ENCODE measurements around the gene C2. TPM values are rescaled to one million over a fixed set of nuclear protein-coding genes. Genes with fewer than 3 reads are reported as not detected.
"Not testable (repeated sequence)": the region's sequence is repeated elsewhere in the genome, so short reads cannot be mapped to it uniquely, and the experiment has no call there.

Gene C2
- total and polyA plus RNA-seq, 10 donors = 17.2 to 173 (median 69.5) TPM

- no peak for TF ChIP-seq POLR2AphosphoS5 (IDR thresholded peaks at IDR 0.05)
- no peak for TF ChIP-seq POLR2A (IDR thresholded peaks at IDR 0.05)
- TF ChIP-seq CTCF (IDR thresholded peaks at IDR 0.05 in 8 of 11, conservative IDR thresholded peaks at IDR 0.05 in 3 of 11) = no peak
These were observed 1.1 kb downstream of the C2 start for GRCh38 chr6:31928672-31928939.

GRCh38 chr6:31930962-31931361 is 3.4 kb downstream of the C2 start:
- H3K4me1 ChIP-seq = peaks cover 0 to 28% (median 0%) of the 10 kb centered on the region in 6 donors
- no peaks in the 10 kb centered on the region for H3K9me3 ChIP-seq
- DNase-seq = no peak
- H3K4me3 ChIP-seq = no peak overlapping the region
- no peaks in the 10 kb centered on the region for H3K27me3 ChIP-seq (replicated peaks in 1 of 7)
- H3K36me3 ChIP-seq = peaks cover 0 to 14% (median 0%) of the 10 kb centered on the region in 6 donors
- intact Hi-C loops (cut with DNase I; ENCODE audit: low total_unique reads) = no loop called here
- TF ChIP-seq CTCF (IDR thresholded peaks at IDR 0.05 in 8 of 11, conservative IDR thresholded peaks at IDR 0.05 in 3 of 11) (no peak), POLR2A (IDR thresholded peaks at IDR 0.05) (no peak), POLR2AphosphoS5 (IDR thresholded peaks at IDR 0.05) (no peak)
- H3K27ac ChIP-seq = no peak overlapping the region
- WGBS, 5 donors = 83 to 97% (median 90%) methylated on average over 1 of the region's 1 CpG

More at GRCh38 chr6:31928672-31928939, 1.1 kb downstream of the C2 start:
- Histone ChIP-seq H3K4me3 (peak overlapping the region in 4 of 8 donors; percentile 17 to 62 (median 30)), H3K4me1 (peaks cover 0 to 28% (median 0%) of the 10 kb centered on the region in 6 donors), H3K27me3 (replicated peaks in 1 of 7) (no peaks in the 10 kb centered on the region), H3K27ac (peak overlapping the region in 3 of 8 donors; percentile 29 to 79 (median 69)), H3K9me3 (no peaks in the 10 kb centered on the region), H3K36me3 (peaks cover 0 to 1% (median 0%) of the 10 kb centered on the region in 6 donors)
- intact Hi-C loops (cut with DNase I; ENCODE audit: low total_unique reads) = no loop called here
- peak; percentile 20 for DNase-seq
- WGBS, 5 donors = 76 to 90% (median 88%) methylated on average over 8 to 9 of the region's 9 CpGs

- 89 to 96% (median 93%) methylated on average over 2 to 32 of the region's 32 CpGs; no CpG with 5 or more reads in 1 of the 5 donors for WGBS, 5 donors
- H3K27ac ChIP-seq; intact Hi-C loops (cut with DNase I; ENCODE audit: low total_unique reads); H3K27me3 ChIP-seq (replicated peaks in 1 of 7); H3K4me3 ChIP-seq; H3K9me3 ChIP-seq: not testable (repeated sequence)
- peak; percentile 13 for DNase-seq
- Histone ChIP-seq H3K36me3 (peaks cover 0 to 17% (median 0%) of the 10 kb centered on the region in 6 donors), H3K4me1 (peaks cover 0 to 22% (median 0%) of the 10 kb centered on the region in 6 donors)
These were observed 4.6 kb downstream of the C2 start for GRCh38 chr6:31932137-31932536.

GRCh38 chr6:31933537-31933936 is 6.0 kb downstream of the C2 start:
- Histone ChIP-seq H3K9me3 (no peaks in the 10 kb centered on the region), H3K27ac (no peak overlapping the region), H3K4me3 (no peak overlapping the region), H3K36me3 (peaks cover 0 to 22% (median 0%) of the 10 kb centered on the region in 6 donors), H3K4me1 (peaks cover 0 to 13% (median 0%) of the 10 kb centered on the region in 6 donors), H3K27me3 (replicated peaks in 1 of 7) (no peaks in the 10 kb centered on the region)
- 76 to 90% (median 89%) methylated on average over 5 to 19 of the region's 19 CpGs for WGBS, 5 donors
- TF ChIP-seq CTCF (IDR thresholded peaks at IDR 0.05 in 8 of 11, conservative IDR thresholded peaks at IDR 0.05 in 3 of 11) = no peak
- no peak for TF ChIP-seq POLR2A (IDR thresholded peaks at IDR 0.05)
- no peak for TF ChIP-seq POLR2AphosphoS5 (IDR thresholded peaks at IDR 0.05)
- peak; percentile 67 for DNase-seq
- intact Hi-C loops (cut with DNase I; ENCODE audit: low total_unique reads) = no loop called here

GRCh38 chr6:31935021-31935420 is 7.5 kb downstream of the C2 start:
- H3K9me3 ChIP-seq = no peaks in the 10 kb centered on the region
- H3K4me1 ChIP-seq = no peaks in the 10 kb centered on the region
- no peak overlapping the region for H3K4me3 ChIP-seq
- peaks cover 0 to 36% (median 0%) of the 10 kb centered on the region in 6 donors for H3K36me3 ChIP-seq
- DNase-seq = peak; percentile 6
- TF ChIP-seq CTCF (IDR thresholded peaks at IDR 0.05 in 8 of 11, conservative IDR thresholded peaks at IDR 0.05 in 3 of 11) (no peak), POLR2AphosphoS5 (IDR thresholded peaks at IDR 0.05) (no peak), POLR2A (IDR thresholded peaks at IDR 0.05) (no peak)
- intact Hi-C loops (cut with DNase I; ENCODE audit: low total_unique reads) = no loop called here
- no peak overlapping the region for H3K27ac ChIP-seq
- 50 to 85% (median 62%) methylated on average over 3 of the region's 3 CpGs for WGBS, 5 donors
- H3K27me3 ChIP-seq (replicated peaks in 1 of 7) = no peaks in the 10 kb centered on the region
